Forelimb muscle (tissue), 1 donor: Measurements from ENCODE around the gene C11orf86. TPM values are rescaled to one million over a fixed set of nuclear protein-coding genes. Genes with fewer than 3 reads are reported as not detected.
"Not testable (repeated sequence)": the region's sequence is repeated elsewhere in the genome, so short reads cannot be mapped to it uniquely, and the experiment has no call there.

ENCODE experiments used
- DNase-seq: peaks from one replicate; pipeline ENCODE4 v3.0.0-alpha.2; 2013; ENCODE audit warnings: low read depth
- polyA plus RNA-seq: library from polyadenylated mRNA; unstranded; fragments of 120-200 nt; gene quantifications from one replicate; pipeline ENCODE4 v1.2.1, GENCODE V29; 2013; ENCODE audit not compliant: insufficient read length

Gene C11orf86
- polyA plus RNA-seq, 1 donor = not detected

- not testable (repeated sequence) for DNase-seq
These were observed 14.3 kb downstream of the C11orf86 start for GRCh38 chr11:66989360-66989759.

- no peak for DNase-seq
These were observed 16.9 kb downstream of the C11orf86 start for GRCh38 chr11:66992041-66992440.

- no peak for DNase-seq
These were observed 21.6 kb downstream of the C11orf86 start for GRCh38 chr11:66996609-66997273.

- no peak for DNase-seq
These were observed 24.5 kb downstream of the C11orf86 start for GRCh38 chr11:66999555-66999954.

- no peak for DNase-seq
These were observed 26.2 kb downstream of the C11orf86 start for GRCh38 chr11:67001332-67001731.

GRCh38 chr11:67002297-67002913 lies 27.3 kb downstream of the C11orf86 start:
- DNase-seq = no peak

GRCh38 chr11:67002921-67003411 lies 27.9 kb downstream of the C11orf86 start:
- no peak for DNase-seq

GRCh38 chr11:67005200-67005599 lies 30.1 kb downstream of the C11orf86 start:
- not testable (repeated sequence) for DNase-seq

GRCh38 chr11:67006029-67006884 lies 31.2 kb downstream of the C11orf86 start:
- no peak for DNase-seq

GRCh38 chr11:67007126-67007525 lies 32.0 kb downstream of the C11orf86 start:
- DNase-seq = no peak

- no peak for DNase-seq
These were observed 35.3 kb downstream of the C11orf86 start for GRCh38 chr11:67010296-67010905.

GRCh38 chr11:67013511-67014045 lies 38.5 kb downstream of the C11orf86 start:
- DNase-seq = no peak

GRCh38 chr11:67014343-67014742 lies 39.2 kb downstream of the C11orf86 start:
- no peak for DNase-seq

- DNase-seq = no peak
These were observed 39.9 kb downstream of the C11orf86 start for GRCh38 chr11:67015048-67015447.

- no peak for DNase-seq
These were observed 41.4 kb downstream of the C11orf86 start for GRCh38 chr11:67016550-67016949.

GRCh38 chr11:67020949-67021348 lies 45.8 kb downstream of the C11orf86 start:
- DNase-seq = no peak

GRCh38 chr11:67022341-67022933 lies 47.3 kb downstream of the C11orf86 start:
- DNase-seq = no peak

- no peak for DNase-seq
These were observed 48.2 kb downstream of the C11orf86 start, which contains the start of gene SYT12 for GRCh38 chr11:67022961-67023956. SYT12 (plus strand) TSS chr11:67023134; CDS start chr11:67030145, 7,011 bp downstream.

GRCh38 chr11:67023957-67024353 lies 48.9 kb downstream of the C11orf86 start:
- DNase-seq = no peak

- DNase-seq = no peak
These were observed 49.3 kb downstream of the C11orf86 start for GRCh38 chr11:67024410-67024809.
